Keratinocyte (primary cell): Measurements from ENCODE around the gene ZSCAN25. TPM values are rescaled to one million over a fixed set of nuclear protein-coding genes. Genes with fewer than 3 reads are reported as not detected.
"Not testable (repeated sequence)": the region's sequence is repeated elsewhere in the genome, so short reads cannot be mapped to it uniquely, and the experiment has no call there.

Source experiments
- DNase-seq: peaks from one replicate; pipeline ENCODE4 v3.0.0-alpha.2; 2011; ENCODE audit warnings: low read depth, missing footprints, low spot score
- FAIRE-seq: peaks from 2 replicates; lab custom pipeline; 2011; peaks lifted over from hg19 to GRCh38; lab: Jason Lieb, UNC
- H2AFZ ChIP-seq: 2 replicates; pipeline ENCODE4 v1.6.0; 2012; ENCODE audit warnings: low read length, control low read depth, inconsistent platforms; ENCODE audit not compliant: control insufficient read depth
- H3K27ac ChIP-seq: 2 replicates; pipeline ENCODE4 v1.5.1; 2011; ENCODE audit warnings: low read length; ENCODE audit not compliant: control insufficient read depth, insufficient read depth
- H3K27me3 ChIP-seq: 3 replicates; pipeline ENCODE4 v1.6.0; 2011; ENCODE audit warnings: low read length; ENCODE audit not compliant: control insufficient read depth, insufficient read depth; ENCODE audit errors: extremely low read depth
- H3K36me3 ChIP-seq, 2 experiments: 2 replicates in 1 of 2; 3 replicates in 1 of 2; pipeline ENCODE4 v1.5.1; 2011; ENCODE audit warnings: low read length in 2 of 2, mild to moderate bottlenecking in 1 of 2; ENCODE audit not compliant: control insufficient read depth in 2 of 2, insufficient read depth in 2 of 2; ENCODE audit errors: extremely low read depth in 1 of 2
- H3K4me1 ChIP-seq: 3 replicates; pipeline ENCODE4 v1.5.1; 2011; ENCODE audit warnings: low read length; ENCODE audit not compliant: control insufficient read depth, insufficient read depth; ENCODE audit errors: extremely low read depth
- H3K4me2 ChIP-seq: 3 replicates; pipeline ENCODE4 v1.6.0; 2011; ENCODE audit warnings: low read depth, low read length; ENCODE audit not compliant: control insufficient read depth, insufficient read depth; ENCODE audit errors: extremely low read depth
- H3K4me3 ChIP-seq, 3 experiments: fragments of 200-600 bp in 1 of 3; sonication (generic) in 1 of 3; 2 replicates in 2 of 3; 3 replicates in 1 of 3; pipeline ENCODE4 v1.5.1; 2011 to 2016; ENCODE audit warnings: low read length in 3 of 3, mild to moderate bottlenecking in 3 of 3, control low read depth in 2 of 3, inconsistent platforms in 1 of 3, low read depth in 1 of 3, mixed read lengths in 1 of 3, mixed run types in 1 of 3, moderate library complexity in 1 of 3; ENCODE audit not compliant: control insufficient read depth in 2 of 3, insufficient read depth in 2 of 3; ENCODE audit errors: extremely low read depth in 1 of 3
- H3K79me2 ChIP-seq: 2 replicates; pipeline ENCODE4 v1.6.0; 2012; ENCODE audit warnings: low read length; ENCODE audit not compliant: control insufficient read depth, insufficient read depth
- H3K9ac ChIP-seq: 3 replicates; pipeline ENCODE4 v1.6.0; 2011; ENCODE audit warnings: low read length; ENCODE audit not compliant: control insufficient read depth, insufficient read depth; ENCODE audit errors: extremely low read depth
- H3K9me1 ChIP-seq: 3 replicates; pipeline ENCODE4 v1.6.0; 2011; ENCODE audit warnings: low read length; ENCODE audit not compliant: control insufficient read depth, insufficient read depth; ENCODE audit errors: extremely low read depth
- H3K9me3 ChIP-seq: 2 replicates; pipeline ENCODE4 v1.5.1; 2012; ENCODE audit warnings: low read depth, low read length; ENCODE audit not compliant: control insufficient read depth
- H4K20me1 ChIP-seq: 3 replicates; pipeline ENCODE4 v1.6.0; 2011; ENCODE audit warnings: low read length; ENCODE audit not compliant: control insufficient read depth, insufficient read depth; ENCODE audit errors: extremely low read depth
- CTCF ChIP-seq, 3 experiments: IDR thresholded peaks in 1 of 3; conservative IDR thresholded peaks in 1 of 3; optimal IDR thresholded peaks in 1 of 3; 2 replicates in 2 of 3; 3 replicates in 1 of 3; pipeline versions ENCODE3 to v1.5.1; 2011; ENCODE audit warnings: low read length in 3 of 3, mild to moderate bottlenecking in 3 of 3, moderate library complexity in 2 of 3, control low read depth in 1 of 3, inconsistent platforms in 1 of 3; ENCODE audit not compliant: insufficient read depth in 2 of 3; ENCODE audit errors: extremely low read depth in 1 of 3
- EZH2 ChIP-seq: IDR thresholded peaks from one replicate; pipeline ENCODE4 v1.6.1; 2012; ENCODE audit warnings: inconsistent platforms, mild to moderate bottlenecking, low read length, moderate library complexity
- dilution Hi-C: fragments of 300-500 bp; cut with MboI; formaldehyde crosslinking; loops from one replicate; pipeline ENCODE4 v1.7.0; 2020; ENCODE audit warnings: low sequenced_read_pairs; ENCODE audit not compliant: extremely low pct_ligation_motif_present
- polyA plus RNA-seq, 5 experiments: library from polyadenylated mRNA; depleted of rRNA in 3 of 5; stranded (reverse) in 3 of 5; stranded (forward) in 1 of 5; unstranded in 1 of 5; fragments of >200 nt; gene quantifications; 1 replicate in 1 of 5; 2 replicates in 3 of 5; 3 replicates in 1 of 5; pipeline versions ENCODE4 v1.2.1 to v1.2.3, GENCODE V29; 2011 to 2012; ENCODE audit warnings: missing spikeins in 2 of 5, low read depth in 1 of 5, low replicate concordance in 1 of 5

The ZSCAN25 gene
- polyA plus RNA-seq, 1 donor (not counting 4 experiments of a cell fraction or from before 2014, with no cell fraction given), result 13.1 TPM

- H4K20me1 ChIP-seq, result no peaks in the 10 kb centered on the region
- H2AFZ ChIP-seq, result no peak overlapping the region
- FAIRE-seq (no peak), DNase-seq (no peak)
- no peaks in the 10 kb centered on the region for H3K9me1 ChIP-seq
- peaks cover 0 to 3% of the 10 kb centered on the region in 2 experiments for H3K36me3 ChIP-seq
- H3K9ac ChIP-seq, result no peak overlapping the region
- H3K4me2 ChIP-seq, result no peak overlapping the region
- H3K79me2 ChIP-seq, result no peaks in the 10 kb centered on the region
- no peak overlapping the region for H3K4me3 ChIP-seq
- dilution Hi-C loops, result no loop called here
- H3K4me1 ChIP-seq, result no peaks in the 10 kb centered on the region
- no peak overlapping the region for H3K27ac ChIP-seq
- H3K9me3 ChIP-seq, result no peaks in the 10 kb centered on the region
- no peak for TF ChIP-seq CTCF (optimal IDR thresholded peaks at IDR 0.05 in 1 of 3, IDR thresholded peaks at IDR 0.05 in 1 of 3, conservative IDR thresholded peaks at IDR 0.05 in 1 of 3; ENCODE audit: extremely low read depth in 1 of 3, insufficient read depth in 2 of 3, low read length in 3 of 3)
- TF ChIP-seq EZH2, result no peak
- H3K27me3 ChIP-seq, result no peaks in the 10 kb centered on the region
Measured at GRCh38 chr7:99652671-99653070, 35.9 kb downstream of the ZSCAN25 start.

GRCh38 chr7:99653269-99653668, 36.5 kb downstream of the ZSCAN25 start:
- H3K27me3 ChIP-seq, H3K9me1 ChIP-seq, DNase-seq, H2AFZ ChIP-seq, H3K36me3 ChIP-seq, H3K9ac ChIP-seq, FAIRE-seq, H3K4me1 ChIP-seq, dilution Hi-C loops, H3K4me3 ChIP-seq, H4K20me1 ChIP-seq, H3K4me2 ChIP-seq, H3K27ac ChIP-seq, H3K9me3 ChIP-seq, H3K79me2 ChIP-seq: not testable (repeated sequence)

DNA sequence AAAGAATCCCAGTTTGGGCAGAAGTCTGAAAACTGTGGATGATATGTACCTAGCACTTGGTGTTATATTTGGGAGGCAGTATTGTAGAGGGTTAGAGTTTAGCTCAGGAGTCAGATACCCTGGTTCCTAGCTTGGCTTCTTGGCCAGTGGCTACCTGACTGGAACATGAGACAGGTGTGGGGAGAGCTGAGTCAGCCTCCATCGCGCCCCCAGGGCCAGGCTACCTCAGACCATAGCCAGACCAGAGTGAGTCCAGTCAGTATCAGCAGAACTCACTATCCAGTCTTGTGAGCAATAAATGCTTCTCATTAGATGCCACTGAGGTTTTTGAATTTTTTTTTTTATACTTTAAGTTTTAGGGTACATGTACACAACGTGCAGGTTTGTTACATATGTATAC, 37.0 kb downstream of the ZSCAN25 start:
- Histone ChIP-seq H3K4me1 (no peaks in the 10 kb centered on the region), H3K27ac (no peak overlapping the region), H3K36me3 (peaks cover 0 to 3% of the 10 kb centered on the region in 2 experiments), H3K9me3 (no peaks in the 10 kb centered on the region), H4K20me1 (no peaks in the 10 kb centered on the region), H3K27me3 (no peaks in the 10 kb centered on the region), H3K79me2 (no peaks in the 10 kb centered on the region), H3K9ac (no peak overlapping the region), H3K4me2 (no peak overlapping the region), H3K9me1 (no peaks in the 10 kb centered on the region), H2AFZ (no peak overlapping the region), H3K4me3 (no peak overlapping the region)
- DNase-seq (no peak), FAIRE-seq (no peak)
- dilution Hi-C loops, result no loop called here
- no peak for TF ChIP-seq EZH2
- no peak for TF ChIP-seq CTCF (optimal IDR thresholded peaks at IDR 0.05 in 1 of 3, IDR thresholded peaks at IDR 0.05 in 1 of 3, conservative IDR thresholded peaks at IDR 0.05 in 1 of 3; ENCODE audit: extremely low read depth in 1 of 3, insufficient read depth in 2 of 3, low read length in 3 of 3)

DNA sequence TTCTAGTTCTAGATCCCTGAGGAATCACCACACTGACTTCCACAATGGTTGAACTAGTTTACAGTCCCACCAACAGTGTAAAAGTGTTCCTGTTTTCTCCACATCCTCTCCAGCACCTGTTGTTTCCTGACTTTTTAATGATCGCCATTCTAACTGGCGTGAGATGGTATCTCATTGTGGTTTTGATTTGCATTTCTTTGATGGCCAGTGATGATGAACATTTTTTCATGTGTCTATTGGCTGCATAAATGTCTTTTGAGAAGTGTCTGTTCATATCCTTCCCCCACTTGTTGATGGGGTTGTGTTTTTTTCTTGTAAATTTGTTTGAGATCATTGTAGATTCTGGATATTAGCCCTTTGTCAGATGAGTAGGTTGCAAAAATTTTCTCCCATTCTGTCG, 37.9 kb downstream of the ZSCAN25 start:
- H3K9me1 ChIP-seq, H4K20me1 ChIP-seq, H3K4me1 ChIP-seq, H3K27ac ChIP-seq, H3K79me2 ChIP-seq, DNase-seq, H2AFZ ChIP-seq, H3K27me3 ChIP-seq, H3K4me3 ChIP-seq, H3K9ac ChIP-seq, H3K36me3 ChIP-seq, H3K4me2 ChIP-seq, FAIRE-seq, dilution Hi-C loops, H3K9me3 ChIP-seq: not testable (repeated sequence)
